Measurements from ENCODE around the gene INS. TPM values are rescaled to one million over a fixed set of nuclear protein-coding genes. Genes with fewer than 3 reads are reported as not detected.

The INS gene
- total and polyA plus RNA-seq, 2 of the 4 experiments (the other 2 are of a cell fraction) = not detected

DNA sequence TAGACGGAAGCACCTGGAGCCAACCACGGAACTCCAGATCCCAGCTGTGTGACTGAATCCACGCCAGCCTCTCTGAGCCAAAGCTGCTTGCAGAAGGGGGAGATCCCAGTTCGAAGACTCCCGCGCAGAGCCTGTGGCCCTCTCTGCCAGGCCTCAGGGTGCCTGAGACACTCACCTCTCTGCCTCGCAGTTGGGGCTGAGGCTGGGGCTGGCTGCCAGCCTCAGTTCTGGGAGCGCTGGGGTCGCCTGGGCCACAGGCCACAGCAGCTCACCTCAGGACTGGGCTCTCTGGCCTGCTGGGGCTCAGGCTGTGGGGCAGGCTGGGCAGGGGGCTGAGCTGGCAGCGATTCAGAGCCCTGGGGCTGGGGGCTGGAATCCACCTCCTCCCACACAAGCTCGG, 13.6 kb downstream of the INS start:
- no peak overlapping the region for H4K91ac ChIP-seq (ENCODE audit: insufficient read depth, low read depth, low read length)
- dilution Hi-C loops (cut with HindIII; ENCODE audit: low sequenced_read_pairs, unreplicated experiment) = no loop called here
- H3K4me3 ChIP-seq (ENCODE audit: insufficient read depth, low read depth, low read length) = no peak overlapping the region
- no peak for TF ChIP-seq CHD1 (IDR thresholded peaks at IDR 0.05; ENCODE audit: low read depth, low read length)
- no peak for TF ChIP-seq NFE2L2 (IDR thresholded peaks at IDR 0.05; ENCODE audit: low read depth, low read length)
- H2BK20ac ChIP-seq (ENCODE audit: low read depth, low read length) = no peak overlapping the region
- no peak overlapping the region for H4K8ac ChIP-seq (ENCODE audit: low read depth in 2 of 2, low read length in 2 of 2)
- H3K4me2 ChIP-seq (ENCODE audit: low read depth, low read length) = no peak overlapping the region
- no peak overlapping the region for H2BK15ac ChIP-seq (ENCODE audit: low read depth, low read length)
- H3K9me1 ChIP-seq (ENCODE audit: insufficient read depth, low read length) = no peaks in the 10 kb centered on the region
- H3K4ac ChIP-seq (ENCODE audit: low read depth, low read length) = no peak overlapping the region
- H3K36me3 ChIP-seq (ENCODE audit: control insufficient read depth, insufficient read depth, low read length) = no peaks in the 10 kb centered on the region
- no TSS peak for BruUV-seq (replicated peaks)
- no peak overlapping the region for H2AK9ac ChIP-seq (replicated peaks; ENCODE audit: low read depth, low read length, poor library complexity)
- peaks cover 5% of the 10 kb centered on the region; the same call in 1 of the 2 replicates for H4K20me1 ChIP-seq (ENCODE audit: insufficient read depth, low read length)
- H3K14ac ChIP-seq (replicated peaks; ENCODE audit: low read depth, low read length) = no peak overlapping the region
- no peak for ATAC-seq (ENCODE audit: low read depth)
- CTCF ChIA-PET = interaction anchor here (0.6 kb wide), 1 partner anchor 9 kb away, joined by 5 read pairs; no protein-coding TSS in a partner anchor
- H2BK120ac ChIP-seq (ENCODE audit: low read depth, low read length) = no peak overlapping the region
- H3K56ac ChIP-seq (ENCODE audit: extremely low read depth, insufficient read depth, low read length) = no peak overlapping the region
- intact Hi-C loops (cut with micrococcal nuclease) = no loop called here
- H2AFZ ChIP-seq (replicated peaks; ENCODE audit: low read length, poor library complexity) = no peak overlapping the region
- H2AK5ac ChIP-seq (ENCODE audit: low read depth, low read length) = no peak overlapping the region
- no peak overlapping the region for H4K5ac ChIP-seq (ENCODE audit: low read depth, low read length)
- no peak overlapping the region for H3K27ac ChIP-seq (ENCODE audit: insufficient read depth, low read length)
- peaks cover 82% of the 10 kb centered on the region for H3K27me3 ChIP-seq (ENCODE audit: control insufficient read depth, insufficient read depth, low read length)
- H3K9ac ChIP-seq (ENCODE audit: low read depth, low read length) = no peak overlapping the region
- in situ Hi-C loops (cut with MboI; ENCODE audit: low sequenced_read_pairs) = no loop called here
- no peak overlapping the region for H2BK5ac ChIP-seq (ENCODE audit: low read depth, low read length, poor library complexity, severe bottlenecking)
- H3K9me3 ChIP-seq (ENCODE audit: control insufficient read depth, insufficient read depth, low read length) = no peaks in the 10 kb centered on the region
- H3K18ac ChIP-seq (ENCODE audit: low read depth, low read length) = no peak overlapping the region
- no peak overlapping the region for H3K23ac ChIP-seq (ENCODE audit: low read depth, low read length)
- 50% methylated on average over 2 of the region's 11 CpGs; no CpG with 5 or more reads in 1 of the 2 experiments for WGBS, 2 experiments (ENCODE audit: extremely low coverage in 2 of 2, insufficient read length in 1 of 2)
- no peaks in the 10 kb centered on the region for H3K79me1 ChIP-seq (ENCODE audit: low read depth in 1 of 2, low read length in 2 of 2)
- no peak for DNase-seq
- POLR2A ChIA-PET (ENCODE audit: unreplicated experiment) = no interaction called here
- H3K4me1 ChIP-seq (ENCODE audit: control insufficient read depth, insufficient read depth, low read length) = peaks cover 2% of the 10 kb centered on the region; the same call in 1 of the 2 replicates

Data from IMR-90 (cell line).